HepG2 (cell line): Measurements from ENCODE around the gene DYTN. TPM values are rescaled to one million over a fixed set of nuclear protein-coding genes. Genes with fewer than 3 reads are reported as not detected.

Source experiments
- ATF5 ChIP-seq: sonication (generic); formaldehyde crosslinking; IDR thresholded peaks from 2 replicates; pipeline ENCODE4 v1.4.0; 2020; ENCODE audit warnings: mild to moderate bottlenecking, low read depth, missing genetic modification reagents
- BORCS8-MEF2B ChIP-seq: sonication (generic); formaldehyde crosslinking; IDR thresholded peaks from 2 replicates; pipeline ENCODE4 v1.8.0; 2022; ENCODE audit warnings: mild to moderate bottlenecking, missing genetic modification reagents
- HNF1A ChIP-seq, 2 experiments: sonication (generic) in 1 of 2; formaldehyde crosslinking in 1 of 2; IDR thresholded peaks; 2 replicates each; pipeline versions ENCODE4 v1.4.0 to v1.6.1; 2016 to 2020; ENCODE audit warnings: borderline replicate concordance in 1 of 2, low read depth in 1 of 2, mild to moderate bottlenecking in 1 of 2, missing genetic modification reagents in 1 of 2
- HOXA3 ChIP-seq: sonication (generic); formaldehyde crosslinking; IDR thresholded peaks from 2 replicates; pipeline ENCODE4 v1.5.0; 2020; ENCODE audit warnings: missing genetic modification reagents
- ISX ChIP-seq: sonication (generic); formaldehyde crosslinking; conservative IDR thresholded peaks from 2 replicates; pipeline ENCODE4 v1.5.0; 2020; ENCODE audit warnings: missing genetic modification reagents
- MYNN ChIP-seq: sonication (generic); formaldehyde crosslinking; IDR thresholded peaks from 2 replicates; pipeline ENCODE4 v1.4.0; 2020; ENCODE audit warnings: mild to moderate bottlenecking, low read depth, missing genetic modification reagents
- POLR2A ChIP-seq, 2 experiments: IDR thresholded peaks; 2 replicates each; pipeline ENCODE4 v1.6.1; 2011; ENCODE audit warnings: low read depth in 2 of 2, low read length in 2 of 2, mild to moderate bottlenecking in 1 of 2, moderate library complexity in 1 of 2; ENCODE audit not compliant: insufficient read depth in 1 of 2
- RAD21 ChIP-seq: fragments of 450-650 bp; formaldehyde crosslinking; IDR thresholded peaks from 2 replicates; pipeline ENCODE4 v1.5.0; 2020; ENCODE audit warnings: mild to moderate bottlenecking
- SMARCE1 ChIP-seq: fragments of 450-650 bp; IDR thresholded peaks from 2 replicates; pipeline ENCODE4 v1.6.1; 2017; ENCODE audit warnings: borderline replicate concordance
- SPEN ChIP-seq: sonication (generic); formaldehyde crosslinking; IDR thresholded peaks from 2 replicates; pipeline ENCODE4 v1.5.1; 2020; ENCODE audit warnings: low read depth, mild to moderate bottlenecking, missing genetic modification reagents
- STAT6 ChIP-seq: sonication (generic); formaldehyde crosslinking; IDR thresholded peaks from 2 replicates; pipeline ENCODE4 v1.4.0; 2020; ENCODE audit warnings: missing genetic modification reagents, mild to moderate bottlenecking, borderline replicate concordance
- TCF7 ChIP-seq: sonication (generic); IDR thresholded peaks from 2 replicates; pipeline ENCODE4 v1.6.1; 2016; ENCODE audit warnings: antibody characterized with exemption, low read depth
- U2AF2 ChIP-seq: fragments of 200-400 bp; formaldehyde crosslinking; IDR thresholded peaks from 2 replicates; pipeline ENCODE4 v1.6.1; 2017; ENCODE audit warnings: low read depth, mild to moderate bottlenecking, low read length
- ZFP91 ChIP-seq: sonication (generic); formaldehyde crosslinking; IDR thresholded peaks from 2 replicates; pipeline ENCODE4 v1.9.0; 2022; ENCODE audit warnings: missing genetic modification reagents, mild to moderate bottlenecking, borderline replicate concordance
- ZNF136 ChIP-seq: sonication (generic); formaldehyde crosslinking; IDR thresholded peaks from 2 replicates; pipeline ENCODE4 v1.8.1; 2022; ENCODE audit warnings: low read depth, mild to moderate bottlenecking, moderate library complexity, missing genetic modification reagents
- ZNF280B ChIP-seq: sonication (generic); formaldehyde crosslinking; IDR thresholded peaks from 2 replicates; pipeline ENCODE4 v1.5.0; 2020; ENCODE audit warnings: missing genetic modification reagents, mild to moderate bottlenecking, borderline replicate concordance
- ZNF768 ChIP-seq: sonication (generic); formaldehyde crosslinking; IDR thresholded peaks from 2 replicates; pipeline ENCODE4 v1.4.0; 2020; ENCODE audit warnings: missing genetic modification reagents
- polyA plus RNA-seq, 8 experiments: library from polyadenylated mRNA; depleted of rRNA in 3 of 8; stranded (reverse) in 7 of 8; unstranded in 1 of 8; fragments of >200 nt; fragmentation: Illumina TruSeq in 4 of 8; extraction: Trizol in 4 of 8; gene quantifications; 2 replicates each; pipeline versions ENCODE4 v1.2.1 to v1.2.3, GENCODE V29; 2011 to 2016; ENCODE audit warnings: low read depth in 4 of 8, missing spikeins in 1 of 8, mixed read lengths in 1 of 8; ENCODE audit not compliant: insufficient read depth in 1 of 8
- total RNA-seq, 5 experiments: library from RNA; depleted of rRNA; stranded (reverse); fragments of >200 nt; fragmentation: Illumina TruSeq; extraction: Trizol; gene quantifications; 2 replicates each; pipeline ENCODE4 v1.2.3, GENCODE V29; 2016; ENCODE audit warnings: low read depth in 1 of 5

Gene DYTN
- total and polyA plus RNA-seq, 2 of the 13 experiments (the other 11 are each of a cell fraction or from before 2014, with no cell fraction given) = not detected

GRCh38 chr2:206765242-206766056 lies 47.3 kb upstream of the DYTN start, which contains the start of the genes FASTKD2 and MDH1B (continued):
- TF ChIP-seq HNF1A (IDR thresholded peaks at IDR 0.05; ENCODE audit: low read depth) = peak; percentile 57; the same call in 1 of the 2 replicates
- TF ChIP-seq HNF1A (CRISPR knock-in tag; IDR thresholded peaks at IDR 0.05; ENCODE audit: borderline replicate concordance) = peak; percentile 68; the same call in 1 of the 2 replicates
- peak; percentile 87 for TF ChIP-seq BORCS8-MEF2B
- peak; percentile 92 for TF ChIP-seq HOXA3 (CRISPR knock-in tag)
- peak; percentile 20; the same call in 1 of the 2 replicates for TF ChIP-seq ZNF136 (CRISPR knock-in tag)
- peak; percentile 87 to 99 for TF ChIP-seq POLR2A (IDR thresholded peaks at IDR 0.05; ENCODE audit: insufficient read depth in 1 of 2, low read depth in 2 of 2, low read length in 2 of 2)
- peak; percentile 93 for TF ChIP-seq ISX
- TF ChIP-seq TCF7 = no peak
- no peak for TF ChIP-seq MYNN (CRISPR knock-in tag)
- no peak for TF ChIP-seq SMARCE1
- TF ChIP-seq ZNF280B (CRISPR knock-in tag) = no peak
- TF ChIP-seq STAT6 = no peak; the same call in none of the 2 replicates
- TF ChIP-seq ATF5 = 0 out of 2 replicates have a peak, but pooled peaks have one; percentile 43
- peak; percentile 92 for TF ChIP-seq ZFP91 (CRISPR knock-in tag)
- no peak for TF ChIP-seq U2AF2
- TF ChIP-seq ZNF768 (CRISPR knock-in tag) = no peak
- peak; percentile 97 for TF ChIP-seq SPEN (CRISPR knock-in tag)
- peak; percentile 58; the same call in 1 of the 2 replicates for TF ChIP-seq RAD21 (CRISPR knock-in tag)
